PFSK-1 (cell line): ENCODE data around the gene WWC2.

ENCODE experiments used
- POLR2AphosphoS5 ChIP-seq: IDR thresholded peaks from 2 replicates; pipeline ENCODE4 v1.6.1; 2012; ENCODE audit warnings: low read depth, mild to moderate bottlenecking, control low read depth, low read length, moderate library complexity
- REST ChIP-seq, 2 experiments: IDR thresholded peaks; 2 replicates each; pipeline versions ENCODE4 v1.6.1 to v1.8.0; 2011 to 2012; ENCODE audit warnings: low read depth in 2 of 2, low read length in 2 of 2, control low read depth in 1 of 2, inconsistent platforms in 1 of 2, mild to moderate bottlenecking in 1 of 2, moderate library complexity in 1 of 2; ENCODE audit not compliant: insufficient read depth in 1 of 2
- SIN3A ChIP-seq: IDR thresholded peaks from 2 replicates; pipeline ENCODE4 v1.6.1; 2012; ENCODE audit warnings: mild to moderate bottlenecking, low read length, moderate library complexity, borderline replicate concordance; ENCODE audit not compliant: insufficient read depth
- TAF1 ChIP-seq: IDR thresholded peaks from 2 replicates; pipeline ENCODE4 v1.6.1; 2012; ENCODE audit warnings: low read length, control low read depth, borderline replicate concordance; ENCODE audit not compliant: insufficient read depth

GRCh38 chr4:183348136-183348535, 249.1 kb downstream of the WWC2 start:
- no peak for TF ChIP-seq POLR2AphosphoS5
- TF ChIP-seq REST (IDR thresholded peaks at IDR 0.05; ENCODE audit: insufficient read depth in 1 of 2, low read depth in 2 of 2, low read length in 2 of 2), result no peak
- TF ChIP-seq TAF1, result no peak
- no peak for TF ChIP-seq SIN3A
